ENCODE results near the gene PARD6A. TPM values are rescaled to one million over a fixed set of nuclear protein-coding genes. Genes with fewer than 3 reads are reported as not detected.

The PARD6A gene
- total and polyA plus RNA-seq, 2 of the 13 experiments (the other 11 are each of a cell fraction or from before 2014, with no cell fraction given), result 3.5 to 4.3 TPM

DNA sequence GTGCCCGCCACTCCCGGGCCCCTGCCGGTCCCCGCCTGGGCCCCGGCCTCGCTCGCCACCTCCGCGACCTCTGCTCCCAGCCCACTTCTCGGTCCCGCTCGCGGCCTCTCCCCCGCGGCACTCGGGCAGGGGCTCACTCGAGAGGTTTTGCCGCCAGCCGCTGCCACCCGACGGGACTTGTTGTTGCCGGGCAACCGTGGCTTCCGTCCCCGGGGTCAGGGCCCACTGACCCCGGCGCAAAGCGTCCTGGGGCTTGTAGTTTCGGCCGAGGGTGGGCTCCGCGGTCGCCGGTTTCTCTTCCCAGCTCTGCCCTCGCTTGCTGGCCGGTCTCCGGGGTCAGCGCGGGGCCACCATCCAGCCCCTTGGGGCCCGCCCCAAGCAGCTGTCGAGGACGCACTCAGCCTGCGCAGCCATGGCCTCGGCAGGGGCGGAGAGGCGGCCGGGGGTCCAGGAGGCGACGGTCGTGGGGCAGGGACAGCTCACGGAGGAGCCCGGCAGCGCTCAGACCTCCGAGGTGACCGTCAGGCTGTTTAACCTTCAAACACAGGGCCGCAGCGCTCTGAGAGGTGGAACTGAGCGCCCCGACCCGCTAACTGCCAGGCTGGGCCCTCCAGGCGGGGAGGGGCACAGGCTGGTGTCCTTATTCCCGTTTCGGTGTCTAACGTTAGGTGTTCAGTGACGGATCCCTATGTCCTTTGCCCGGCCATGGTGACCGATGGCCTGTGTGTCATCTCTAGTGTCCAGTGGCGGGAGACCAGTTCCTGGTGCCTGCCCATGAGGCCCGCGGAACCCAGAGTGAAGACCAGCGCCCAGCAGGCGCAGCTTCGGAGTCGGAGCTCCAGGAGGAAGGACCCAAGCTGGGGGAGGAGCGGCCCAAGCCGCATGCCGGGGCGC lies 6.0 kb downstream of the PARD6A start, which contains the start of the genes C16orf86 and ENKD1 (continued):
- no peak for TF ChIP-seq ZNF207 (IDR thresholded peaks at IDR 0.05; ENCODE audit: borderline replicate concordance)
- no peak for TF ChIP-seq ZNF775 (CRISPR knock-in tag; IDR thresholded peaks at IDR 0.05; ENCODE audit: borderline replicate concordance)
- TF ChIP-seq GFI1 (CRISPR knock-in tag; IDR thresholded peaks at IDR 0.05; ENCODE audit: borderline replicate concordance), result peak; percentile 77
- no peak for TF ChIP-seq CBX1 (IDR thresholded peaks at IDR 0.05; ENCODE audit: low read depth)
- TF ChIP-seq TCF7L2 (IDR thresholded peaks at IDR 0.05; ENCODE audit: low read depth, low read length), result no peak
- TF ChIP-seq HES4 (CRISPR knock-in tag; IDR thresholded peaks at IDR 0.05; ENCODE audit: borderline replicate concordance), result no peak
- peak; percentile 10; the same call in 1 of the 2 replicates for TF ChIP-seq SNAI1 (CRISPR knock-in tag; IDR thresholded peaks at IDR 0.05; ENCODE audit: borderline replicate concordance)
- TF ChIP-seq SSRP1 (CRISPR knock-in tag; IDR thresholded peaks at IDR 0.05), result no peak
- TF ChIP-seq FOXK2 (IDR thresholded peaks at IDR 0.05), result no peak
- peak; percentile 12; the same call in 1 of the 2 replicates for TF ChIP-seq MATR3 (CRISPR knock-in tag; IDR thresholded peaks at IDR 0.05)
- TF ChIP-seq NONO (IDR thresholded peaks at IDR 0.05), result no peak
- peak; percentile 27; the same call in 1 of the 2 replicates for TF ChIP-seq NONO (CRISPR knock-in tag; conservative IDR thresholded peaks at IDR 0.05)
- TF ChIP-seq HINFP (CRISPR knock-in tag; IDR thresholded peaks at IDR 0.05; ENCODE audit: low read depth), result no peak
- TF ChIP-seq HDAC1 (CRISPR knock-in tag; IDR thresholded peaks at IDR 0.05), result peak; percentile 89
- no peak for TF ChIP-seq HNRNPL (IDR thresholded peaks at IDR 0.05; ENCODE audit: low read depth, low read length)
- TF ChIP-seq HOXA5 (CRISPR knock-in tag; IDR thresholded peaks at IDR 0.05), result peak; percentile 65; the same call in 1 of the 2 replicates
- peak; percentile 35 for TF ChIP-seq PPARG (CRISPR knock-in tag; conservative IDR thresholded peaks at IDR 0.05)
- no peak for TF ChIP-seq ZNF674 (CRISPR knock-in tag; IDR thresholded peaks at IDR 0.05; ENCODE audit: low read depth)
- peak; percentile 98 for TF ChIP-seq ZNF335 (CRISPR knock-in tag; IDR thresholded peaks at IDR 0.05)
- TF ChIP-seq TFDP1 (CRISPR knock-in tag; IDR thresholded peaks at IDR 0.05; ENCODE audit: borderline replicate concordance), result peak; percentile 56; the same call in 1 of the 2 replicates
- peak; percentile 98 for TF ChIP-seq THAP11 (CRISPR knock-in tag; IDR thresholded peaks at IDR 0.05)
- TF ChIP-seq SP4 (CRISPR knock-in tag; IDR thresholded peaks at IDR 0.05), result peak; percentile 38; the same call in 1 of the 2 replicates
- peak; percentile 39; the same call in 1 of the 2 replicates for TF ChIP-seq MTF1 (CRISPR knock-in tag; IDR thresholded peaks at IDR 0.05)
- TF ChIP-seq TFE3 (CRISPR knock-in tag; IDR thresholded peaks at IDR 0.05), result no peak
- TF ChIP-seq, protein P1, sequence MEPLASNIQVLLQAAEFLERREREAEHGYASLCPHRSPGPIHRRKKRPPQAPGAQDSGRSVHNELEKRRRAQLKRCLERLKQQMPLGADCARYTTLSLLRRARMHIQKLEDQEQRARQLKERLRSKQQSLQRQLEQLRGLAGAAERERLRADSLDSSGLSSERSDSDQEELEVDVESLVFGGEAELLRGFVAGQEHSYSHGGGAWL (CRISPR knock-in tag; IDR thresholded peaks at IDR 0.05), result 0 out of 2 replicates have a peak, but pooled peaks have one; percentile 28
- TF ChIP-seq, protein P2, sequence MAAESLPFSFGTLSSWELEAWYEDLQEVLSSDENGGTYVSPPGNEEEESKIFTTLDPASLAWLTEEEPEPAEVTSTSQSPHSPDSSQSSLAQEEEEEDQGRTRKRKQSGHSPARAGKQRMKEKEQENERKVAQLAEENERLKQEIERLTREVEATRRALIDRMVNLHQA (CRISPR knock-in tag; IDR thresholded peaks at IDR 0.05), result 0 out of 2 replicates have a peak, but pooled peaks have one; percentile 42

Measured in HepG2 (cell line).